Endothelial cell of umbilical vein (primary cell): ENCODE measurements around the gene TMEM203.

Experiments used
- FOS ChIP-seq: IDR thresholded peaks from 2 replicates; pipeline ENCODE4 v1.6.1; 2011; ENCODE audit warnings: mild to moderate bottlenecking, low read length, moderate library complexity, borderline replicate concordance; ENCODE audit not compliant: insufficient read depth
- JUN ChIP-seq: IDR thresholded peaks from 2 replicates; pipeline ENCODE4 v1.6.1; 2011; ENCODE audit warnings: borderline replicate concordance, low read depth; ENCODE audit not compliant: insufficient read length, insufficient read depth
- POLR2A ChIP-seq: IDR thresholded peaks from 2 replicates; pipeline ENCODE4 v1.6.1; 2012; ENCODE audit warnings: low read depth, mild to moderate bottlenecking, control low read depth, low read length
- TF ChIP-seq, protein P1 (sequence below), 2 donors: IDR thresholded peaks; 1 replicate in 1 of 2; 2 replicates in 1 of 2; pipeline ENCODE4 v1.5.1; 2011; ENCODE audit warnings: low read length in 2 of 2, mild to moderate bottlenecking in 2 of 2, moderate library complexity in 2 of 2, control low read depth in 1 of 2, inconsistent platforms in 1 of 2, low read depth in 1 of 2; ENCODE audit not compliant: insufficient read depth in 1 of 2; ENCODE audit errors: extremely low read depth in 1 of 2
- TF ChIP-seq, protein P2 (sequence below): IDR thresholded peaks from 2 replicates; pipeline ENCODE4 v1.6.1; 2011; ENCODE audit not compliant: insufficient read depth, insufficient read length

DNA sequence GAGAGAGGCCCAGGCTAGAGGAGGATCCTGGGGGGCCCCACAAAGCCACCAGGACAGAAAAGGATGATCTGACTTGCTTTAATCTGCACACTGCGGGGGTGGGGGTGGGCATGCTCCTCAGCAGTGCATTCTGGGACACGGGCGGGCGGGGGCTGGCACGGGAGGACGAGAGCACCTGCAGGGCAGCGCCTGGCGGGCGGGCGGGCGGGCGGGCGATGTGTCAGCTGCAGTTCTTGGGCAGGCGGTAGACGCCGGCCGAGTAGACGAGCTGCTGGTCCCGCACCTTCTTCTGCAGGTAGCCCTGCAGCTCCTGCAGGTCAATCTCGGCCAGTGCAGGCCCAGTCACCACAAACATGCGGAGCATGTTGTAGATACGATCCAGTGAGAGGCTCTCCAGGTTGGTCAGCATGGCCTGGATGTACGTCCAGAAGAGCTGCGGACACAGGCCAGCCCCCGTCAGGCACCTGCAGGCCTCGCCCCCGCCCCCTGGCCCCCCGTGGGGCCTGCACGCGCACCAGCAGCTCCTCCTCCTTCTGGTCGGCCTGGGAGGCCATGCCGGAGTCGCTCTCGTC is 30.6 kb downstream of the TMEM203 start:
- TF ChIP-seq, protein P1, sequence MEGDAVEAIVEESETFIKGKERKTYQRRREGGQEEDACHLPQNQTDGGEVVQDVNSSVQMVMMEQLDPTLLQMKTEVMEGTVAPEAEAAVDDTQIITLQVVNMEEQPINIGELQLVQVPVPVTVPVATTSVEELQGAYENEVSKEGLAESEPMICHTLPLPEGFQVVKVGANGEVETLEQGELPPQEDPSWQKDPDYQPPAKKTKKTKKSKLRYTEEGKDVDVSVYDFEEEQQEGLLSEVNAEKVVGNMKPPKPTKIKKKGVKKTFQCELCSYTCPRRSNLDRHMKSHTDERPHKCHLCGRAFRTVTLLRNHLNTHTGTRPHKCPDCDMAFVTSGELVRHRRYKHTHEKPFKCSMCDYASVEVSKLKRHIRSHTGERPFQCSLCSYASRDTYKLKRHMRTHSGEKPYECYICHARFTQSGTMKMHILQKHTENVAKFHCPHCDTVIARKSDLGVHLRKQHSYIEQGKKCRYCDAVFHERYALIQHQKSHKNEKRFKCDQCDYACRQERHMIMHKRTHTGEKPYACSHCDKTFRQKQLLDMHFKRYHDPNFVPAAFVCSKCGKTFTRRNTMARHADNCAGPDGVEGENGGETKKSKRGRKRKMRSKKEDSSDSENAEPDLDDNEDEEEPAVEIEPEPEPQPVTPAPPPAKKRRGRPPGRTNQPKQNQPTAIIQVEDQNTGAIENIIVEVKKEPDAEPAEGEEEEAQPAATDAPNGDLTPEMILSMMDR (IDR thresholded peaks at IDR 0.05; ENCODE audit: extremely low read depth in 1 of 2, insufficient read depth in 1 of 2, low read depth in 1 of 2, low read length in 2 of 2): no peak
- TF ChIP-seq JUN (no peak), FOS (no peak), POLR2A (no peak)
- TF ChIP-seq, protein P2, sequence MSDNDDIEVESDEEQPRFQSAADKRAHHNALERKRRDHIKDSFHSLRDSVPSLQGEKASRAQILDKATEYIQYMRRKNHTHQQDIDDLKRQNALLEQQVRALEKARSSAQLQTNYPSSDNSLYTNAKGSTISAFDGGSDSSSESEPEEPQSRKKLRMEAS: no peak
